ENCODE measurements around the gene TH.

Gene TH

DNA sequence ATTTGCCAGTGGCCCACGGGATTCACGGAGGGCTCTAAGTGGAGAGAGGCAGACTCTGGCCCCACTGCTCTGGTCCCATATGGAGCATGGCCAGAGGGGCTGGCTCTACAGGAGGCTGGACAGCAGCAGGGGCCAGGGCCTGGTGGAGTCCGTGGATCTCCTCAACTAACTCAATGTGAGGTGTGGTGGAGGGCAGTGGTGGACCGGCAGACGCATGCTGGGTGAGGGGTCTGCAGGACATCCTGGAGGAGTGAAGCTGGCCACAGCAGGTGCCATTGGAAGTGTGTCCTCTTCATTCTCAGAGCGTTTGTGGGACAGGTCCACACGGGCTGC is 48.0 kb downstream of the TH start:
- H3K9me3 ChIP-seq (ENCODE audit: low read depth, low read length) = no peaks in the 10 kb centered on the region
- H3K9ac ChIP-seq (ENCODE audit: insufficient read length) = no peak overlapping the region
- no peaks in the 10 kb centered on the region for H3K36me3 ChIP-seq (ENCODE audit: insufficient read depth, low read length)
- H3K27ac ChIP-seq = no peak overlapping the region
- no peak for DNase-seq (ENCODE audit: low read depth, low spot score)
- no peak overlapping the region for H3K4me3 ChIP-seq
- TF ChIP-seq POLR2AphosphoS5 (IDR thresholded peaks at IDR 0.05; ENCODE audit: borderline replicate concordance, low read depth, low read length) (no peak), FOXP2 (optimal IDR thresholded peaks at IDR 0.05; ENCODE audit: control extremely low read depth, extremely low read length, insufficient read depth) (no peak), EZH2 (IDR thresholded peaks at IDR 0.05) (no peak)

DNA sequence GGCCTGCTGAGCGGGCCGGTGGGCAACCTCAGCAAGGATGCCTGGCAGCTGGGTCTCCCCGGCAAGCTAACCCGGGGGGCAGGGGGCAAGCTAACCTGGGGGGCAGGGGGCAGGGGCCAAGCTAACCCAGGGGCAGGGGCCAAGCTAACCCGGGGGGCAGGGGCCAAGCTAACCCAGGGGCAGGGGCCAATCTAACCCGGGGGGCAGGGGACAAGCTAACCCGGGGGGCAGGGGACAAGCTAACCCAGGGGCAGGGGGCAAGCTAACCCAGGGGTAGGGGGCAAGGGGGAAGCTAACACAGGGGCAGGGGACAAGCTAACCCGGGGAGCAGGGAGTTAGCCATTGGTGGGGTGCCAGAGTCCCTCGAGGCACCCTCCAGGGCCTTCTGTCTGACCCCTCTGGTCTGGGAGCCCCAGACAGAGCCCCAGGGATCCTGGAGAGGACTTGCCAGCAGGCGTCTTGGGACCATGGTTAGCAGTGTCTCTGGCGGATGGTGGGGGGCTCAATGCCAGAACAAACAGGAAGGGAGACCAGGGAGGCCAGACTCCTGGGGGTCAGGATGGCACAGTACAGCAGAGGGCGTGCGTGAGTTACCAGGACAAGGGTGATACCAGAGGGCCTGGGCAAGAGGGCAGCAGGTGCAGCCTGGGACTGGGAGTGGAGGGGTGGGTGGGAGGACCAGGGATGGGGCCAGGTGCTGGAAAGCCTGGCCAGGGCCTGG is 48.5 kb downstream of the TH start:
- Histone ChIP-seq H3K4me3 (no peak overlapping the region), H3K9me3 (ENCODE audit: low read depth, low read length) (no peaks in the 10 kb centered on the region), H3K36me3 (ENCODE audit: insufficient read depth, low read length) (no peaks in the 10 kb centered on the region), H3K27ac (no peak overlapping the region), H3K9ac (ENCODE audit: insufficient read length) (no peak overlapping the region)
- TF ChIP-seq EZH2 (IDR thresholded peaks at IDR 0.05) (no peak), POLR2AphosphoS5 (IDR thresholded peaks at IDR 0.05; ENCODE audit: borderline replicate concordance, low read depth, low read length) (no peak), FOXP2 (optimal IDR thresholded peaks at IDR 0.05; ENCODE audit: control extremely low read depth, extremely low read length, insufficient read depth) (no peak)
- no peak for DNase-seq (ENCODE audit: low read depth, low spot score)

DNA sequence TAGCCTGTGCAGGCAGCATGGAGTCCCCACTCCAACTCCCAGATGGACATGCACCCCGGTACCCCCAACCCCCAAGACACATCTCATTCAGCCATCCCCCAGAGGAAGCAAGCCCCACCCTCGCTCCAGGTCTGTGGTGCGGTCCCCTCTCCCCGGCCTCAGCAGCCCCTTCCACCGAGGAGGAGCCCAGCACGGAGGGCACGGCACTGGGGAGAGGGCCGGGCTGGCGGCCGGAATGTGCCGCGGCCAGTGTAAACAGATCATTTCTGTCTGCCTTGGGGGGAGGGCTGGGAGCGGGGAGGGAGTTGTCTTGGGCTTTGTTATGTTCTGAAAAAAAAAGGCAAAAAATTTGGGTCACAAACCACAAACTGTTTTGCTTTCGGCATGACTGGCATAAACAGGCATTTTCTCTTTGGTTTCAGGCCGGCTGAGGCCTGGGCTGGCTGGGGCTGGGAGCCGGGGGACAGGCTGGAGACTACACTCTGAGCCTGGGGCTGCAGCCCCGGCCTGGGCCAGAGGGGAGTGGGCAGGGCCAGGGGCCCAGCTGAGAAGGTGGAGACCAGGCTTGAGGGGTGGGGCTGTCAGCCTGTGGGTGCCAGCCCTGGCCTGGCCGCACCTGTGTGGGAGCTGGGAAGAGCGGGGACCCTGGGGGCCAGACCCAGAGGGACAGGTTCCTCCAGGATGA is 49.3 kb downstream of the TH start:
- Histone ChIP-seq H3K27ac (no peak overlapping the region), H3K9me3 (ENCODE audit: low read depth, low read length) (no peaks in the 10 kb centered on the region), H3K4me3 (no peak overlapping the region), H3K9ac (ENCODE audit: insufficient read length) (no peak overlapping the region), H3K36me3 (ENCODE audit: insufficient read depth, low read length) (no peaks in the 10 kb centered on the region)
- DNase-seq (ENCODE audit: low read depth, low spot score) = no peak
- no peak for TF ChIP-seq EZH2 (IDR thresholded peaks at IDR 0.05)
- no peak for TF ChIP-seq FOXP2 (optimal IDR thresholded peaks at IDR 0.05; ENCODE audit: control extremely low read depth, extremely low read length, insufficient read depth)
- no peak for TF ChIP-seq POLR2AphosphoS5 (IDR thresholded peaks at IDR 0.05; ENCODE audit: borderline replicate concordance, low read depth, low read length)

DNA sequence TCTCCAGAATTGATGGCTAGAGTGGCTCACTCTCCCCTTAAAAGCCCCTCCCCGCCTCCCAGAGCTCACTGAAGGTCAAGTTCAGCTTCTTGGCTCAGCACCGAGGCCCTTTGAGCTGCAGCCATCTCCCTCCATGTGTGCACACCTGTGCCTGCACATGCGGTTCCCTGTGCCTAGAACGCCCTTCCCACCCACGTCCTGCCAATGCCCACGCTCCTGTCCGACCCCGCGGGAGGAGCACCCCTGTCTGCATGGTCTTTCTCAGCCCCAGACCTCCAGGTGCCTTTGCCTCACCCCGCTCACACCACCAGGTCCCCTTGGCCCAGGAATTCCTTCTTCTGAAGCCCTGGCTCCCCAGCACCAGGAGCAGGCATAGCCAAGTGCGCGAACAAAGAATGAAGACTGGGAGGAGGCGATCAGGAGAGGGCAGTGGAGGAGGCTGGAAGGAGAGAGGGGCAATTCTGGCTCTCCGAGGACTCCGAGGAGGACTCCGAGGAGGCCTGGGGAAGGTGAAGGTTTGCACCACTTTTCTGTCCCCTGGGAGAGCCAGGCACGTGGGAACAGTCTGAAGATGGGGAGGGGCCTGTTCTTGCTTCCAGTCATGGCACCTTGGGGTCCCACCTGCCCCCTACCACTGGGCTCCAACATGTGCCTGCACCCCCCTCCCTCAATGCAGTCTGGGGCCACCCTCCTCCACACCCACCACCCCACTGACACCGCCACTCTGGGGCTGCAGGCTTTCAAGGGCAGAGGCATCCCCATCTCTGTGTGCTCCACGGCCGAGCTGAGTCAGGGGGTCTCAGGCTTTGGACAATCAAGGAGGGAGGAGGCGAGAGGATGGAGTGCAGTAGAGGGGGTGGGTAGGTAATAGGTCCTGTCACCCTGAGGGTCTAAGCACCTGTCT is 50.1 kb downstream of the TH start:
- Histone ChIP-seq H3K9me3 (ENCODE audit: low read depth, low read length) (no peaks in the 10 kb centered on the region), H3K4me3 (no peak overlapping the region), H3K36me3 (ENCODE audit: insufficient read depth, low read length) (no peaks in the 10 kb centered on the region), H3K27ac (no peak overlapping the region), H3K9ac (ENCODE audit: insufficient read length) (no peak overlapping the region)
- DNase-seq (ENCODE audit: low read depth, low spot score) = no peak
- no peak for TF ChIP-seq FOXP2 (optimal IDR thresholded peaks at IDR 0.05; ENCODE audit: control extremely low read depth, extremely low read length, insufficient read depth)
- no peak for TF ChIP-seq EZH2 (IDR thresholded peaks at IDR 0.05)
- TF ChIP-seq POLR2AphosphoS5 (IDR thresholded peaks at IDR 0.05; ENCODE audit: borderline replicate concordance, low read depth, low read length) = no peak

DNA sequence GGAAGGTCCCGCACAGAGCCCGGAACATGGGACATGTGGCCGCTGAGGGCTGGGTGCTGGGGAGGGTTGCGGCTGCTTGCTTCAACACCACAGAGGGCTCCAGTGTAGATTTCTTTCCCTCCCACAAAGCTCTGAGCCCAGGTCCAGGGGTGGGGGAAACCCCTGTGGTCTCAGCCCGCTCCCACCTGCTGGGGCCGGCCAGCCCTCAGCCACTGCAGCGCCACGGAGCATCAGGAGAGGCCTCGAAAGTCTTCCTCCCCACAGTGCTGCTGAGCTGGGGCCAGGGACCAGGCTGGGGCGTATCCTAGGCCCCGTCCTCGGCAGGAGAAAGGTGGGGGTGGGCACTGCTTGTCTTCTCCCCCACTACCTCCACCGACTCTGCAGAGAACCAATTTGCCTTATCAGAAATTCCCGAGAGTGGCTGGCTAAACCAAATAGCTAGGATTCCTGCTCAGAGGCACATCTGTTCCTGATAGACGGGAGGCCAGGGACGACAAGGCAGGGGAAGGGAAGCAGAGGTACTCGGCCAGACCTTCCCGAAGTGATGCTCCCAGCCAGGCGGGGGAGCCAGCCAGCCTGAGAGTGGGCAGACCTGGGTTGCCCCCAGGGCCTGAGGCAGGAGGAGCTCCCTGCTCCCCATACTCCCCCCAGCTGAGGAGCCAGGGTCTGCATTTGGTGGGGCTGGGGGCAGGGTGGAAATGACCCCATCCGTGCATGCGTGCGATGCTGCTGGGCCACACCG is 51.1 kb downstream of the TH start:
- H3K27ac ChIP-seq = no peak overlapping the region
- no peaks in the 10 kb centered on the region for H3K36me3 ChIP-seq (ENCODE audit: insufficient read depth, low read length)
- no peak overlapping the region for H3K4me3 ChIP-seq
- DNase-seq (ENCODE audit: low read depth, low spot score) = no peak
- H3K9ac ChIP-seq (ENCODE audit: insufficient read length) = no peak overlapping the region
- H3K9me3 ChIP-seq (ENCODE audit: low read depth, low read length) = no peaks in the 10 kb centered on the region
- TF ChIP-seq POLR2AphosphoS5 (IDR thresholded peaks at IDR 0.05; ENCODE audit: borderline replicate concordance, low read depth, low read length) (no peak), EZH2 (IDR thresholded peaks at IDR 0.05) (no peak), FOXP2 (optimal IDR thresholded peaks at IDR 0.05; ENCODE audit: control extremely low read depth, extremely low read length, insufficient read depth) (no peak)

DNA sequence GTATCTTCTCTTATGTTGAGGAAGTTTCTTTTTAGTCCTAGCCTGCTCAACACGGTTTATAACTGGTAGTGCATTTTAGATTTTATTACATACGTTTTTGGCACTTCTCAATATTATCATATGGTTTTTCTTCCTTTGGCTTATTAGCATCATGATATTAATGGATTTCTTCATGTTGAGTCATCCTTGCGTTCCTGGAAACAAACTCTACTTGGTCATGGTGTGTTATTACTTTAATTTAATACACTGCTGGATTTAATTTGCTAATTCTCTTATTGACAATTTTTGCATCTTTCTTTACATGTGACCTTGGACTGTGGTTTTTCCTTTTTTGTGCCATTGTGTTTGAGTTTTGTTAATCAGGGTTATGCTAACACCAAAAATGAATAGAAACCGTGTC is 52.9 kb downstream of the TH start:
- no peak for DNase-seq (ENCODE audit: low read depth, low spot score)
- H3K9me3 ChIP-seq (ENCODE audit: low read depth, low read length) = no peaks in the 10 kb centered on the region
- H3K9ac ChIP-seq (ENCODE audit: insufficient read length) = no peak overlapping the region
- TF ChIP-seq POLR2AphosphoS5 (IDR thresholded peaks at IDR 0.05; ENCODE audit: borderline replicate concordance, low read depth, low read length) (no peak), EZH2 (IDR thresholded peaks at IDR 0.05) (no peak), FOXP2 (optimal IDR thresholded peaks at IDR 0.05; ENCODE audit: control extremely low read depth, extremely low read length, insufficient read depth) (no peak)
- H3K36me3 ChIP-seq (ENCODE audit: insufficient read depth, low read length) = no peaks in the 10 kb centered on the region
- no peak overlapping the region for H3K27ac ChIP-seq
- H3K4me3 ChIP-seq = no peak overlapping the region

DNA sequence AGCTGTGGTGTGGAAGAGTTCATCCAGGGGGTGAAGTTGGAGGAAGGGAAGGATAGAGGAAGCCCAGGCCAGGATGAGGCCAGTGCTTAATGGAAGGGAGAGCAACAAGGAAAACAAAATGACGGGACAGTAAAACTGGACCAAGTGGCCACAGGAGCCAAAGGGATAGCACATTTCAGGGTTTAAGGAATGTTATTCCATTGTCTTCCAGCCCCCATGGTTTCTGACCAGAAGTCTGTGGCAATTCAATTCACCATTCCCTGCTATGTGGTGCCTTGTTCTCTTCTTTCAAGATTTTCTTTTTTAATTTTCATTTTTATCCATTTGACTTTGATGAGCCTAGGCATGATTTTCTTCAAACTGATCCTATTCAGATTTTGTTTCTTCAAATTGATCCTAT is 54.9 kb downstream of the TH start:
- TF ChIP-seq FOXP2 (optimal IDR thresholded peaks at IDR 0.05; ENCODE audit: control extremely low read depth, extremely low read length, insufficient read depth) (no peak), POLR2AphosphoS5 (IDR thresholded peaks at IDR 0.05; ENCODE audit: borderline replicate concordance, low read depth, low read length) (no peak), EZH2 (IDR thresholded peaks at IDR 0.05) (no peak)

More for the DNA sequence above, 54.9 kb downstream of the TH start:
- no peaks in the 10 kb centered on the region for H3K9me3 ChIP-seq (ENCODE audit: low read depth, low read length)
- H3K27ac ChIP-seq = no peak overlapping the region
- H3K36me3 ChIP-seq (ENCODE audit: insufficient read depth, low read length) = no peaks in the 10 kb centered on the region
- H3K4me3 ChIP-seq = no peak overlapping the region
- H3K9ac ChIP-seq (ENCODE audit: insufficient read length) = no peak overlapping the region
- no peak for DNase-seq (ENCODE audit: low read depth, low spot score)
